Progenitor cell of endocrine pancreas (in vitro differentiated cells): ENCODE measurements around the gene DNAJB6. TPM values are rescaled to one million over a fixed set of nuclear protein-coding genes. Genes with fewer than 3 reads are reported as not detected.

Source experiments
- DNase-seq: peaks from one replicate; pipeline ENCODE4 v3.0.0; 2021; ENCODE audit warnings: low spot score; ENCODE audit not compliant: unreplicated experiment
- H3K27ac Mint-ChIP-seq: 2 replicates; pipeline ENCODE4 v1.8.0; 2021; ENCODE audit warnings: mild to moderate bottlenecking, moderate library complexity, mixed read lengths
- H3K27me3 Mint-ChIP-seq: 2 replicates; pipeline ENCODE4 v1.8.0; 2021; ENCODE audit warnings: mixed read lengths
- H3K36me3 Mint-ChIP-seq: 2 replicates; pipeline ENCODE4 v1.8.0; 2022; ENCODE audit warnings: mixed read lengths; ENCODE audit not compliant: insufficient read depth
- H3K4me1 Mint-ChIP-seq: 2 replicates; pipeline ENCODE4 v1.8.0; 2021; ENCODE audit warnings: low read depth, mixed read lengths
- H3K4me3 Mint-ChIP-seq: 2 replicates; pipeline ENCODE4 v1.8.0; 2021; ENCODE audit warnings: low read depth, mild to moderate bottlenecking, moderate library complexity, mixed read lengths
- H3K9me3 Mint-ChIP-seq: 2 replicates; pipeline ENCODE4 v1.8.0; 2021; ENCODE audit warnings: low read depth, mixed read lengths
- CTCF ChIP-seq: fragments of 200-600 bp; sonication (generic); IDR thresholded peaks from one replicate; pipeline ENCODE4 v1.5.0; 2021; ENCODE audit warnings: antibody characterized with exemption, mild to moderate bottlenecking; ENCODE audit not compliant: unreplicated experiment
- total RNA-seq: library from RNA; stranded (reverse); gene quantifications from 2 replicates; pipeline ENCODE4 v1.2.1, GENCODE V29; 2021

Gene DNAJB6
- total RNA-seq, 1 donor from 2014 or later = 119 TPM

- Mint-ChIP-seq H3K36me3 (peaks cover 28% of the 10 kb centered on the region), H3K27me3 (no peaks in the 10 kb centered on the region), H3K4me3 (no peak overlapping the region), H3K27ac (no peak overlapping the region), H3K4me1 (peaks cover 9% of the 10 kb centered on the region), H3K9me3 (no peaks in the 10 kb centered on the region)
- DNase-seq = no peak
- no peak for TF ChIP-seq CTCF
Measured at GRCh38 chr7:157378390-157378789, 41.6 kb downstream of the DNAJB6 start.

- Mint-ChIP-seq H3K4me1 (peaks cover 18% of the 10 kb centered on the region), H3K27me3 (no peaks in the 10 kb centered on the region), H3K9me3 (no peaks in the 10 kb centered on the region), H3K36me3 (peaks cover 28% of the 10 kb centered on the region), H3K4me3 (no peak overlapping the region), H3K27ac (no peak overlapping the region)
- no peak for TF ChIP-seq CTCF
- DNase-seq = no peak
Measured at GRCh38 chr7:157379493-157379892, 42.7 kb downstream of the DNAJB6 start.

GRCh38 chr7:157380416-157380815, 43.6 kb downstream of the DNAJB6 start:
- no peak for DNase-seq
- Mint-ChIP-seq H3K4me3 (no peak overlapping the region), H3K36me3 (peaks cover 28% of the 10 kb centered on the region), H3K4me1 (peaks cover 21% of the 10 kb centered on the region), H3K27ac (peak overlapping the region; percentile 67), H3K9me3 (no peaks in the 10 kb centered on the region), H3K27me3 (no peaks in the 10 kb centered on the region)
- no peak for TF ChIP-seq CTCF

- Mint-ChIP-seq H3K36me3 (peaks cover 31% of the 10 kb centered on the region), H3K9me3 (no peaks in the 10 kb centered on the region), H3K4me1 (peaks cover 13% of the 10 kb centered on the region), H3K4me3 (no peak overlapping the region), H3K27me3 (no peaks in the 10 kb centered on the region), H3K27ac (no peak overlapping the region)
- no peak for TF ChIP-seq CTCF
- DNase-seq = no peak
Measured at GRCh38 chr7:157383868-157384267, 47.1 kb downstream of the DNAJB6 start.

GRCh38 chr7:157384301-157384700, 47.5 kb downstream of the DNAJB6 start:
- Mint-ChIP-seq H3K36me3 (peaks cover 31% of the 10 kb centered on the region), H3K4me3 (no peak overlapping the region), H3K27me3 (no peaks in the 10 kb centered on the region), H3K27ac (no peak overlapping the region), H3K9me3 (no peaks in the 10 kb centered on the region), H3K4me1 (peaks cover 13% of the 10 kb centered on the region)
- no peak for DNase-seq
- TF ChIP-seq CTCF = no peak
